HG02840 (cell line): ENCODE data around the gene HK2.

ENCODE experiments used
- ATAC-seq: cut with Tn5 transposase; IDR thresholded peaks from one replicate; pipeline ENCODE4 v1.9.1; 2021; ENCODE audit warnings: mild to moderate bottlenecking, moderate library complexity, moderate number of reproducible peaks; ENCODE audit not compliant: unreplicated experiment, low FRiP score

Gene HK2

DNA sequence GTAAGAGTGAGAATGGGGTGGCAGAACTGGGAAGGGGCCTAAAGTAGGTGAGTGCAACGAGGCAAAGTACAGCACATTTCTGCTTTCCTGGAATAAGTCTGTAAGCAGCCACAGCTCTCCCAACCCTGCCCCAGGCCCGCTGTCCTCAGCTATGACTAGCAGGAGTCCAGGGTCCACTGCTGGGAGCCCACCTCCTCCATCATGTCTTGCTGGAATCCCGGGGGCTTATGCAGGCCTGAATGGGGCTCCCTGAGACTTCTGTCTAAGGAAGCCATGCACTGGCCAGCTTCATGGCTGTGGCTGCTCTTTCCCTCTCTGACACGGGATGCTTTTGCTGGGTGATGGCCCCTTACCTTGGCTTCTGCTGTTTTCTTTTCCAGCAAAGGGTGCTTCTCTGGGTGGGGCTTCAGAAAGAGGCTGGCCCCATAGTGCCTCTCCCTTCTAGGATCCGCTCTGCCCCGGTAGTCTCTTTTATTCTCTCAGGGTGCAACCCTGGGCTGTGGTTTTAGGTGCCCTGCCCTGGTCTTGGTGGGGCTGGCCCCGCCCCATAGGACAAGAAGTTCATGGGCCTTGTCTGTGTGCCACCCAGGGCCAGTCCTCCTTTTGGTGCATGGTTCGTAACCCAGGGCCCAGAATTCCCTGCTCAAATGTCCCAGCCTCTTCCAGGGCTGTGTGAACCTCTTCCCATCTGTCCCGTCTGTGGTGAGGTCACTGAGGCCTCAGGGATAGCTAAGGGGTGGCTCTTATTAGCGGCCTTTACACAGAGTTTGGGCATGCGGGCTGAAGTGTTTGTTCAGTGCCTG, 90.7 kb downstream of the HK2 start:
- ATAC-seq: no peak

DNA sequence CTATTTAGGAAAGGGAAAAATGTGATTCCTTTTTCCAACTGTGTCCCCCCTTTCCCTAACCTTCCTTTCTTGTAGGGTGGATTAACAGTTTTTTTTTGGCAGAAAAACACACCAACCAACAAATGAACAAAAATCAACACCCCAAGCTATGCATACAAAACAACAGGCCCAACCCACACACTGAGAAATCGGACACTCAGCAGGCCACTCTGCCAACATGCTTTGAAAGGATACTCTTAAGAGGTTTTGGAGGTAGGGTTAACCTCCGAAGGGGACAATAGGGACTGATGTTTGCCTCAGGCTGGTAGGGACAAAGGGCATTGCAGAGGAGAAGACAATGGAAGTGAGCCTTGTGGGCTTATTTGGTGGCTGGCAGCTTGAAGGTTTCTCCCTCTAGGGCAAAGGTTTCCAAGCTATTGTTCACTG, 91.4 kb downstream of the HK2 start:
- no peak for ATAC-seq

DNA sequence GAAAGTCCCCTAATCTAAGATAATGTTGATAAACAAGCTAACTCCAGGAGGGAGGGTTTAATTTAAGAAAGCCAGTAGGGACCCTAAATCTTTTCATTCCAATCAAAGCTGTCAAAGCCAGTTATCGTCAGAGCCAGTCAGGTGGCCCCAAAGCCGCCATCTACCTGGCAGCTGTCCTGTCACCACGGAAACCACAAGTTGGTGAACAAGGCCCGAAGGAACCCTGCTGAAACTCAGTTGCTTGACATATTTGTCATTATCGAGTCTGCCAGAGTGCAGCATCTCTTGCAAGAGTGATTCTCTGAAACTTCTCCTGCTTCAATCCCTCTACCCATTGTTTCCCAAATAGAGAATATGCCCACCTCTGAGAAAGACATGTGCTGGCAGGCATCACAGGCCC, 93.7 kb downstream of the HK2 start:
- no peak for ATAC-seq

DNA sequence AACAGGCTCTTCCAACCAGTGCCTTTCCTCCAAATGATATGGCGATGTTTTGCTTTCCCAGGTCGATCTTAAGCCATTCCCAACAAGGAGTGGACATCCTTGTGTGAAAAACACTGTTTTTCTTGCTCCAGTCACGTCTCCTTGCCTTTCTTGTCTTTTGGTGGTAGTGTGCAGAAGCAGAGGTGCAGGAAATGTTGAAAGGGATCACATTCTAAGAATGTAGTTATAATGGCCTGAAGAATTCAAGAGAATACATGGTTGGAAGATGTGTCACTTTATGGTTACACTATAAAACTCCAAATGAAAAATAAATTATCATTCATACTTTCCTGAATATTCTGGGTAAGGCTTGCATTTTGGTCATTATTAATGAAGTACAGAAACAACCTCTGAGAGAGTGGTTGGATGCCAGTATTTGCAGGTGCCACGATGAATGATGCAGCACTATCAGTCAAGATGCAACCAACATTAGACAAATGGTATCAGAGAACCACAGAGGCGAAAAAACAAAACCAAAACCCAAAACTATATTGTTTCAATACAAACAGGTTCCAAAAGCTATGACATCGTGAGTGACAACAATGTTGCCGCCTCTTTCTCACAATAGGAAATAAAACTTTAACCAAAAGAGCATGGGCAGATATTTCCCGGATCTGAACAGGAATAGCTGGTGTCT, 97.0 kb downstream of the HK2 start:
- no peak for ATAC-seq

DNA sequence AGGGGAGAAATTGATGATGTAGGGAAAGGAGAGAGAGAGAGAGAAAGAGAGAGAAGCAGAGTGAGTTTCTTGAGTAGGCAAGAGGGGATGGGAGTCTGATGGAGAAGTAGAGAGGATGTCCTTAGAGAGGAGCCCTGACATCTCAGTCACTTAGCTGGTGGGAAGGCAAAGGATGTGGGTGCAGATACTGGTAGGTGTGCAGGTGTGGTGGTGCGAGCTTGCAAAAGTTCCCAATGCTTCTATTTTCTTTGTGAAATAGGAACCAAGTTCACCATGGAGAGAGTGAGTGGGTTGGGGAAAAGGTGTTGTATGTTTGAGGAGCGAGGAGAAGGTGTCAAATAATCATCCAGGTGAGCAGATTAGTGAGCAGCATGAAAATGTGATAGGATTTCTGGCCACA, 98.0 kb downstream of the HK2 start:
- no peak for ATAC-seq

DNA sequence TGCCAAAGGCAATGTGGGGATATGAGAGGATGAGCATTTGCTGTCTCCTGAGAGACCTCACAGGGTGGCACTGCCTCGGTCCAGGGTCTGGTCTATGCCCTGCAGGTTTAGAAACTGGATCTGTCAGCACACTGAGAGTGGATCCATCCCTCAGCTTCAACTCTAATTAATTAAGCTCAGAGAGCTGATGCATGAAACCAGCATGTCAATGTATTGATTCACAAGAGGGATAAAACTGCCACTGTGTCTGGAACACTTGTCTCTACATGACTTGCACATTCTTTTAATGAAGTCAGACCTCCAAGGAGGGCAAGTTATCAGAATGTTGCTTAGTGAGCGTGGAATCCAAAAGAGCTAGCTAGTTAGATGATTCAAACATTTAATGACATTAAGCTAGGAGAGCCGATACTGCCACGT, 102.1 kb downstream of the HK2 start:
- no peak for ATAC-seq

DNA sequence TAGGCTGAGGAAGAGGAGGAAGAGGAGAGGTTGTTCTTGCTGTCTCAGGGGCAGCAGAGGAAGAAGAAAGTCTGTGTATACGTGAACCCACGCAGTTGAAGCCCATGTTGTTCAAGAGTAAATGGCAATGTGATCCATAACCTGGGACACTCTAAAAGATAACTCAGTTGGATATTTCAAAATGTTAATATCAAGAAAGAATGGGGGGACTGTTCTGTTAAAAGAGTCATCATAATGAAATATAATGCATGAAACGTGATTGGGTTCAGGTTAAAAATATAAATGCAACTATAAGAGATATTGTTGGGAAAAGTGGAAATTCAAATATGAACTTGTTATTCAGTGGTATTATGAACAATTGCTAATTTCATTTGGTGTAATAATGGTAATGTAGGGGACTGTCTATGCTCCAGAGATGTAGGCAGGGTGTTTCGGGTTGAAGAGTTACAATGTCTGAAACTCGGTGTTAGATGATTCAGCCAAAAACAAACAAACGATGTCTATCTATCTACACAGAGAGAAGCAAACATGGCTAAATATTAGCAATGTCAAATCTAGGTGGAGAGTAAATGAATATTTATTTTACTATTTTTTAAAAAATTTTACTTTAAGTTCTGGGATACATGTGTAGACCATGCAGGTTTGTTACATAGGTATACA, 103.4 kb downstream of the HK2 start:
- no peak for ATAC-seq

DNA sequence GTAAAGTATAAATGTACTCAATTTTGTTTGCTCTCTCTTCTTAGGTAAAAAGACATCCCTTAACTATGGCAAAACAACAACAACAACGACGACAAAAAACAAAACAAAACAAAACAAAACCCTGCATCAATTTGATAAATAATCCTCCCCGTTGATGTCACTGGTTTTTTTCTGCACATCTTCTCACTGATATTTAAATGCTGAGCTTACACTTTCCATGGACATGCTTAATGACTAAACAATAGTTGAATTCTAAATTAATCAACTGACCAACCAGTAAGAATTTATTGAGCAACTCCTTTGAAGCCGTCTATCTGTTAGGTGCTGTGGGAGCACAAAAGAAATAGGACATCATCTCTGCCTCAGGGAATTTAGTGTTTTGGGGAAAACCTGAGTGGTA, 104.3 kb downstream of the HK2 start:
- no peak for ATAC-seq

DNA sequence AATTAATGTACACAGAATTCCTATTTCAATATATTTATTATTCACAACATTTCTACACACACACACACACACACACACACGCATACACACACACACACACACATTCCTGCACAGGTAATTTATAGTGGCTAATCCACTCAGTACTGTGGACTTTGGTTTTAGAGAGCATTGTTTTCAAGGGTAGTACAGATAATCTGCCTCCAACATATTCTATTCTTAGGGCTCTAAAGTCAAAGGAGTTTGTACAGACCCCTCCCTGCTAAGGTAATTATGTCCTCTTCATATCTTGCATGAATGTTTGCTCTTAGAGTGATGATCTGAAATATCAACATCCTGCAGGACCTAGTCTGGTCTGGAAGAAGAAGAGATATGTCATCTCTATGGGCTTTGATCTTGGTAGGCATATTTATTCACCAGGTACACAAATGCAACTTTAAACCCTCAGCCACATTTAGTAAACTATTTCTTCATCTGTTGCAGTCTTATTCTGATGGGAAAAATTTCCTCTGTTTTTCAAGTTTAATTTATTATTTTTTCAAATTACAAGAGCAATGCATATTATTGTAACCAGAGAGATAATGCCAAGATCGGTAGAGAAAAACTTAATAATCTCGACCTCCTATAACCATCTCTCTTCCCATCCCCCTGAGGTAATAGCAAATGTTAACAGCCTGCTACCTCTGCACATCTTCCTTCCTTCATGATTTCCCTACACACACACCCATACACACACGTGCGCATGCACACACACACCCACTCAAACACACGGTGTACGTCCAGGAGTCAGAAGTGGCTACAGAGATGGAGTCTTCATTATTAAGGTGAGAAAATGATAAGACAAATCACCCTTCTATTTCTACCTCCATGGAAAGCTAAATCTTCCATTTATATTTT, 106.2 kb downstream of the HK2 start:
- no peak for ATAC-seq

DNA sequence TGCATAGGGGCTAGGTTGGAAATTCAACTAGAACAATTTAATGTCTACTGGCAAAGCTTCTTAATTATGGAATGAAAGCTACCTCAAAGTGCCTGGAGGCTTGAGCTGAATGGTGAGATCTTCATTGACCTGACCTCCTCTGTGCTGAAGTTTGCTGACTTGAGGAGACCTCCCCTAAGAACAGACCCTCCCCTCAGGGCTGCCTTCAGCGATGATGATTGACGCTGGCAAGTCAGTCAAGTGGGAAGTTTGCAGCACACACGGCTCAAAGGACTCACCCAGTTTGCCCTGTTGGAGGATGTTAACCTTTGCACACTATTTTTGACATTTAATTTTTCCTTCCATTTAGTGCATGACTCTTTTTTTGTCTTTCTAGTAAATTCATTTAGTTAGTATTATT, 107.4 kb downstream of the HK2 start:
- no peak for ATAC-seq

DNA sequence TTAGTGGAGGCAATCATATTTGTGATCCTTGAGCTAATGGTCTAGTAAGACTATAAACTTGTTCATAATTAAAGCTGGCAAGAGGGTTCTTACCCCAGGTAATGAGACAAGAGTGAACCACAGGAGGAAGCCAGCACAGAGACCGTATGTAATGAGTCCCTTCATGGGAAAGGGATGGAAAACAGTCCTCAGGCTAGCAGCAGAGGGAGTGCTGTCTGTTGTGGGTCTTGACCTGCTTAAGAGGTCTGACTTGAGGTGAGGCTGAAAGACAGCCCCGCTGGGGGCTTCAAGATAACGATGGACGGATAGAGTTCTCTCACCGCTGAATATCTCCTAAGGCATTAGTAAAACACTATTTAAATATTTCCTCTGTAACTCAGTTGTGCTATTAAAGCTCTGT, 108.3 kb downstream of the HK2 start:
- no peak for ATAC-seq
